Fibroblast of lung (primary cell): ENCODE measurements around the gene SYT14.

Experiments
- CTCF ChIP-seq, 2 donors: IDR thresholded peaks in 1 of 2; conservative IDR thresholded peaks in 1 of 2; 1 replicate in 1 of 2; 2 replicates in 1 of 2; pipeline ENCODE4 v1.5.1; 2011 to 2012; ENCODE audit warnings: low read length in 2 of 2, control low read depth in 1 of 2, inconsistent platforms in 1 of 2, low read depth in 1 of 2, mild to moderate bottlenecking in 1 of 2
- EZH2 ChIP-seq: IDR thresholded peaks from 2 replicates; pipeline ENCODE4 v1.5.1; 2012; ENCODE audit warnings: low read length, control low read depth, mild to moderate bottlenecking; ENCODE audit errors: missing control alignments

DNA sequence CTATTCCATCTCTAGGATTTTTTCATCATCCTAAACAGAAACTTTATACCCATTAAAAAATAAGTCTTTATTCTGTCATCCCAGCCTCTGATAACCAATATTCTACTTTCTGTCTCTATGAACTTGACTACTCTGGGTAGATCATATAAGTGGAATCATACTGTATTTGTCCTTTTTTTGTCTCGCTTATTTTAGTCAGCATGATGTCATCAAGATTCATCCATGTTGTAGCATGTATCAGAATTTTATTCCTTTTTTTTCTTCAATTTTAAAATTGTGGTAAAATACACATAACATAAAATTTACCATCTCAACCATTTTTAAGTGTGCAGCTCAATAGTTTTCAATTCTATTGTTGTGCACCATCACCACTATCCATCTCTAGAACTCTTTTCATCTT is 90.0 kb downstream of the SYT14 start:
- TF ChIP-seq CTCF (conservative IDR thresholded peaks at IDR 0.05 in 1 of 2, IDR thresholded peaks at IDR 0.05 in 1 of 2; ENCODE audit: low read depth in 1 of 2, low read length in 2 of 2) (no peak), EZH2 (no peak)
